Left lung (tissue), 10 donors: ENCODE results near the gene ZNF334. TPM values are rescaled to one million over a fixed set of nuclear protein-coding genes. Genes with fewer than 3 reads are reported as not detected.

Experiments used
- ATAC-seq: fragments of 200-7000 bp; cut with Tn5 transposase; one replicate; pipeline ENCODE4 v1.9.1; 2020; ENCODE audit warnings: moderate library complexity
- DNase-seq, 4 donors: peaks; one replicate each; pipeline ENCODE4 v3.0.0-alpha.2; 2013 to 2020
- H3K27ac ChIP-seq, 2 donors: fragments of 200-600 bp; sonication (generic) in 1 of 2; one replicate each; pipeline versions ENCODE4 v1.5.0 to v1.8.0; 2020 to 2021
- H3K27me3 ChIP-seq, 2 donors: fragments of 200-600 bp; sonication (generic) in 1 of 2; one replicate each; pipeline versions ENCODE4 v1.5.0 to v1.8.0; 2020 to 2021
- H3K36me3 ChIP-seq, 2 donors: fragments of 200-600 bp; sonication (generic) in 1 of 2; one replicate each; pipeline versions ENCODE4 v1.5.0 to v1.8.0; 2020 to 2021
- H3K4me1 ChIP-seq, 2 donors: fragments of 200-600 bp; one replicate each; pipeline ENCODE4 v1.8.0; 2021
- H3K4me3 ChIP-seq, 2 donors: fragments of 200-600 bp; sonication (generic) in 1 of 2; one replicate each; pipeline versions ENCODE4 v1.5.0 to v1.8.0; 2020 to 2021; ENCODE audit warnings: mild to moderate bottlenecking in 1 of 2
- H3K9me3 ChIP-seq, 2 donors: fragments of 200-600 bp; sonication (generic) in 1 of 2; one replicate each; pipeline versions ENCODE4 v1.5.0 to v1.8.0; 2020 to 2021
- CTCF ChIP-seq, 2 donors: fragments of 200-600 bp; sonication (generic) in 1 of 2; IDR thresholded peaks; one replicate each; pipeline versions ENCODE4 v1.5.0 to v1.8.0; 2021; ENCODE audit warnings: antibody characterized with exemption in 2 of 2
- intact Hi-C, 2 donors: fragments of 100-400 bp; cut with DNase I; formaldehyde crosslinking; loops; one replicate each; pipeline versions ENCODE4 v1.11.2 to v1.14.2; 2022
- polyA plus RNA-seq, 6 donors: library from polyadenylated mRNA; unstranded; fragments of 120-200 nt; gene quantifications; one replicate each; pipeline ENCODE4 v1.2.1, GENCODE V29; 2013; ENCODE audit not compliant: insufficient read length in 6 of 6
- total RNA-seq, 2 donors: library from RNA; stranded (reverse); fragmentation: NEBNext Ultra II Directional; extraction: Animal tissue kit (Norgen Biotek cat#: 25700); gene quantifications; one replicate each; pipeline ENCODE4 v1.2.1, GENCODE V29; 2021
- donor health status: DM: no; HTN: yes; CAD: no.
- donor health status: DM: no; HTN: no; CAD: no.

ZNF334 gene
- total and polyA plus RNA-seq, 8 donors: 4.3 to 48.0 (median 38.4) TPM

DNA sequence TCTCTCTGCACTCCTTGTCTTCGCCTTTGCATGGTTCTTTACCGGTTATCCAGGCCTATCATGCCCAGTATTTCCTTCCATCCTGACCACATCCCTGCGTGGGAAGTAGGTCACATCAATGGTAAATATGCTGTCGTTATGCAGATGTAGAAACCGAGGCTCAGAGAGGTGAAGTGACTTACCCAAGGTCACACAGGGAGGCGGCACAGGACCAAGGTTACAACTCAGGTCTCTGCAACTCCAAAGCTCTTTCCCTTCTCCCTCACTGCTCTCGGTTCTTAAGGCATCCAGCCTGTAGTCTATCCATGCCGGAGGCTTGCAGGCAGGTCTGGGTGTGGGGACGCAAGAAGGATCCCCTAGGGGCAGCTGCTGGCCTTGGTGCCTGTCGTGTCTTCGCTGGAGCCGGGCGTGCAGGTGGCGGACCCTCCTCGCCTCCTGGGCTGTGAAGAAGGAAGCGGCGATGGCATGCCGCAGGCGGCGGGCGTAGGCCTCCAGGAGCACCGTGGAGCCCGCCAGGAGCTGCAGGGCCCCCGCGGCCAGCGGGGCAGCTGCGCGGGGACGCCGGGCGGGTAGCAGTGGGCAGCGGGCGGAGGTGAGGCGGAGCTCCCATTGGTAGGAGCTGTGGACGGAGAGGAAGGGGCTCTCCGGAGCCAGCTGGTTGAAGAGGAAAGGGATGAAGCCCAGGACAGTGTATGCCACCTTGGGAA is 28.0 kb upstream of the ZNF334 start:
- TF ChIP-seq CTCF (IDR thresholded peaks at IDR 0.05): no peak
- ATAC-seq (no peak), DNase-seq (peak in 1 of 4 donors; percentile 63)
- H3K27ac ChIP-seq: no peak overlapping the region
- no peak overlapping the region for H3K4me3 ChIP-seq
- H3K9me3 ChIP-seq: no peaks in the 10 kb centered on the region
- intact Hi-C loops: no loop called here
- peaks cover 0 to 7% of the 10 kb centered on the region in 2 donors for H3K4me1 ChIP-seq
- H3K36me3 ChIP-seq: no peaks in the 10 kb centered on the region
- peaks cover 16 to 84% of the 10 kb centered on the region in 2 donors for H3K27me3 ChIP-seq

DNA sequence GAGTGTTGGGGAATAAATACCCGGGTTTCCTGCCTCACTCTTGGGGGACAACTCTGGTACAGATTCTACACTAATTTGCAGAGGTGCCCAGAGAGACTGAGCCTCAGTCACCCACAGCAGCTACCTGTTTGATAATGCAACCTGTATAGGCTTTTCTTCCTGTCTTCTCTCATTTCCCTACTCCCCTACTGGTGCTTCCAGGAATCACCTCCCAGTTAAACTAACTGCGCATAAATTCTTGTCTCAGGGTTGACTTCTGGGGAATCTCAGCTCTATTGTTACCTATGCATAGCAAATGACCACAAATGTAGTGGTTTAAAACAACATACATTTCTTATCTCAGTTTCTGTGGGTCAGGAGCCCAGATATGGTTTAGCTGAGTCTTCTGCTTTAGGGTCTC is 25.8 kb upstream of the ZNF334 start:
- Histone ChIP-seq H3K4me3 (no peak overlapping the region), H3K4me1 (no peaks in the 10 kb centered on the region), H3K27me3 (peaks cover 16 to 75% of the 10 kb centered on the region in 2 donors), H3K36me3 (no peaks in the 10 kb centered on the region), H3K9me3 (no peaks in the 10 kb centered on the region), H3K27ac (no peak overlapping the region)
- DNase-seq: no peak
- no peak for ATAC-seq
- intact Hi-C loops: no loop called here
- TF ChIP-seq CTCF (IDR thresholded peaks at IDR 0.05): no peak

DNA sequence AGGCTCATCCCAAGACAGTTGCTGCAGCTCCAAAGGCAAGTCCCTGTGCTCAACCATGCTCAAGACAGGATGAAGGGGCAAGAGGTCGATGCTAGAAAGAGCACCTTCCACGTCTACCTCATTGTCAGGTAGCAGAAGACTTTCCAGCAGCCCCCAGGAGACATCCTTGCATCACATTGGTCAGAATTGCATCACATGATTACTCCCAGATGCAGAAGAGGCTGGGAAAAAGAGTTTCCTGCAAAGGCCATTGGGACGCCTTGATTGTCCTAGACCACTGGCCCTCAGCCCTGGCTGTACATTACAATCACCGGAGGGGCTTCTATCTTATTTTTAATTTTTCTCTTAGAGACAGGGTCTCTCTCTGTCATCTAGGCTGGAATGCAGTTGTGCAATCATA is 17.3 kb upstream of the ZNF334 start:
- DNase-seq (no peak), ATAC-seq (no peak)
- H3K4me3 ChIP-seq: no peak overlapping the region
- no peak overlapping the region for H3K27ac ChIP-seq
- no peaks in the 10 kb centered on the region for H3K9me3 ChIP-seq
- no peaks in the 10 kb centered on the region for H3K36me3 ChIP-seq
- TF ChIP-seq CTCF (IDR thresholded peaks at IDR 0.05): no peak
- peaks cover 0 to 28% of the 10 kb centered on the region in 2 donors for H3K27me3 ChIP-seq
- H3K4me1 ChIP-seq: no peaks in the 10 kb centered on the region
- intact Hi-C loops: no loop called here

GRCh38 chr20:46523696-46524328 is 10.5 kb upstream of the ZNF334 start:
- peak in 2 of 4 donors; percentile 6 to 13 for DNase-seq
- H3K4me3 ChIP-seq: no peak overlapping the region
- no peaks in the 10 kb centered on the region for H3K36me3 ChIP-seq
- no peak overlapping the region for H3K27ac ChIP-seq
- ATAC-seq: no peak
- TF ChIP-seq CTCF (IDR thresholded peaks at IDR 0.05): no peak
- no peaks in the 10 kb centered on the region for H3K4me1 ChIP-seq
- intact Hi-C loops: no loop called here
- peaks cover 0 to 52% of the 10 kb centered on the region in 2 donors for H3K27me3 ChIP-seq
- no peaks in the 10 kb centered on the region for H3K9me3 ChIP-seq

DNA sequence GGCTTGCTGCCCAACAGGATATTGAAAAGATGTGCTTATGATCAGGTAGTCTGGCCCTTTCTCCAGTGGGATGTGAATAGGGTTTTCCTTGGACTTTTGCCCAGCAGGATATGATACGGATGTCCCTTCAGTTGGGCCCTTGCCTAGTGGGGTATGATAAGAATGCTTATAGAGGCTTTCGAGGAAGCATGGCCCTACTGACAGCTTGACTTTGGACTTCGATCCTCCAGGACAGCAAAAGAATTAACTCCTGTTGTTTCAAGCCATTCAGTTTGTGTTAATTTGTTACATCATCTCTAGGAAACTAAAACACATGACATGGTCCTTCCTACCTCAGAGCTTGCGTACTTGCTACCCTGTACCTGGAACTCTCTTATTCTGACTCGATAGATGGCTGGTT is 9.7 kb upstream of the ZNF334 start:
- intact Hi-C loops: no loop called here
- TF ChIP-seq CTCF (IDR thresholded peaks at IDR 0.05): no peak
- H3K27me3 ChIP-seq: peaks cover 0 to 59% of the 10 kb centered on the region in 2 donors
- DNase-seq (no peak), ATAC-seq (no peak)
- no peaks in the 10 kb centered on the region for H3K36me3 ChIP-seq
- no peak overlapping the region for H3K27ac ChIP-seq
- H3K4me3 ChIP-seq: no peak overlapping the region
- H3K4me1 ChIP-seq: no peaks in the 10 kb centered on the region
- H3K9me3 ChIP-seq: no peaks in the 10 kb centered on the region
